Stimulated activated CD8-positive, alpha-beta memory T cell treated with anti-CD3 and anti-CD28 coated beads, Interleukin-15, amount 100 ng/mL, for 24 hours (primary cell): Measurements from ENCODE around the gene TMCC1.
"Not testable (repeated sequence)": the region's sequence is repeated elsewhere in the genome, so short reads cannot be mapped to it uniquely, and the experiment has no call there.

ENCODE experiments used
- DNase-seq: peaks from one replicate; pipeline ENCODE4 v3.0.0-alpha.2; 2020; ENCODE audit warnings: low read depth

The TMCC1 gene

DNA sequence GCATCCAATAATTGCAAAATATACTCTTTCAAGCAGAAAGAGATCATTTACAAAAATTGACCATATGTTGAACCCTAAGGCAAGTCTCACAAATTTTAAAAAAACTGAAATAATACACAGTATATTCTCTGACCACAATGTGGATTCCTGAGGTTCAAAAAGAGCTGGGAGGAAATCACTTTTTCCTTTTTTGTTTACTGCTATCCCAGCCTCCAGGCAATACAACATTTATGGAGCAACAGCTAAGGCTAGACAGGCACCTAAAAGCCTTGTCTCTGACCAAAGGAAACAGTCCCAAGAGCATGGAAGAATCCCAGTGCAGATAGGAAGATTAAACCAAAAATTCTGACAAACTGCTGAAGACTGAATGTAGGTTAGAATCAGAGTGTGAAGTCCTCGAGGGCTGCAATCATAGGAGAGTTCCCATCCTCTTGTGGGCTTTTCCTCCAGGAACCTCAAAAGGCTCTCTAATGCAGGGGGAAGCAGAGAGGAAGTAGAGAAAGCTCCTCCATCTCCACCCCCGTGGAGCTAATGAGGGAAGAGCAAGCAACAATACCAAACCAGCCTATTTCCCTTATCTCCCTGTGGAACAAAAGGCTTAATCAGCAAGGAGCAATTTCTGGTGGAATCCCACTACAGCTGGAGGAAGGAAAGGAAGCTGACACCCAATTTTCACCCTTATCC is 57.0 kb downstream of the TMCC1 start:
- DNase-seq: no peak

DNA sequence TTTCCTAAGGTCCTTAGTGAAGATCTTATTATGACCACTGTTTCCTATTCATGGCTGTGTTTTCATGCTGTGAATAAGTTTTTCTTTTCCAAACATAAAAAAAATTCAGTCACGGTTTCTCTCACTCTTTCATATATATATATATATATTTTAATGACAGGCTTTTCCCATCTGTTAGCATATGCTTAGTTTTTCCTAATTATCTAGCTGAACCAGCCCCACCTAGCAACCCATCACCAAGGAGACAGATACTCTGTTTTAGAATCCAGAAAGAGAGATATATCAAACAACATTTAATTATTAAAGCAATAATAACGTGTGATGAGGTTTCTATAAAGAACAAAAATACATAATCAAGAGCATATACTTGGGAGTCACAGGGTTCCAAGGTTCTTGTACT is 58.3 kb downstream of the TMCC1 start:
- no peak for DNase-seq

DNA sequence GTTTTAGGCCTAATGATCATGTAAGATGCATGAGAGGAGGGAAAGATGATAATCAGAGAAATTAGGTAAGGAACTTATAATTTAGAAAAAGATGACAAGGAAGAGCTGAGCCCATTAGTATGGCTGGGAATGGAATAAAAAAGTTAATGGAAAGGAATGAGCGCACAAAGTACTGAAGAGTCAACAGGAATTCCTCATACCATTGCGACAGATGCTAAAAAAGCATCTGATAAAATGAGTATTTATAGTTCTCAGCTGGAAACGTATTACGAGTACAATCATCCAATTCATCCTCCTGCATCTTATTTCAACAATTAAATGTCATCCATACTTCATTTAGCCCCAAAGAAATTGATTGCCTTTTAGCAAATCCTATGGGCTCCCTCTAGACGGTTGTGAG is 58.9 kb downstream of the TMCC1 start:
- DNase-seq: no peak

DNA sequence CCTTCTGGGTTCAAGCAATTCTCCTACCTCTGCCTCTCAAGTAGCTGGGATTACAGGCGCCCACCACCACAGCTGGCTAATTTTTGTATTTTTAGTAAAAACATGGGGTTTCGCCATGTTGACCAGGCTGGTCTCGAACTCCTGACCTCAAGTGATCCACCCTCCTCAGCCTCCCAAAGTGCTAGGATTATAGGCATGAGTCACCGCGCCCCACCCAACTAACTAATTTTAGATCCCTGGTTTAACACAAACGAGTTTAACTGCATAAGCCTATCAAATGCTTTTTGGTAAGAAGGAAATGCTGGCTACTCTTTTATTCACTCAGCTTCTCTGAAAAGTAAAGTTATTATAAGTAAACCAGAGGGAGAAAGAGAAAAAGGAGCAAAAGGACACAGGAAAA is 61.6 kb downstream of the TMCC1 start:
- DNase-seq: not testable (repeated sequence)

DNA sequence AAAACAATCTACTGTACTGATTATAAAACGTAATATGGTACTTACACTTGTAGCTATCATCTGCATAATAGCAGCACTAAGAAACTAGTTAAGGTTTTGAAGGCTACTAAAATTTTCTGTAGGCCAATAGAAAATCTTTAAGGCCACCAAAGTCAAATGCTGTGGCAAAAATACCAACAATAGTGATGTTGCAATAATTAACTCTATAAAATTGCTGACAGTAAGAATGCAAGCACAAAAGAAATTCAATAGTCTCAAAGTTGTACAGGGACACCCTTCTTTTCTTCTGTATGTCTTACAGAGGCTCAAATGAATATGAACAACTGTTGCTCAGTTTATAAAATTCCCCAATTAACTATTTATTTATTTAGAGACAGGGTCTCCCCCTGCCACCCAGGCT is 62.0 kb downstream of the TMCC1 start:
- DNase-seq: no peak

DNA sequence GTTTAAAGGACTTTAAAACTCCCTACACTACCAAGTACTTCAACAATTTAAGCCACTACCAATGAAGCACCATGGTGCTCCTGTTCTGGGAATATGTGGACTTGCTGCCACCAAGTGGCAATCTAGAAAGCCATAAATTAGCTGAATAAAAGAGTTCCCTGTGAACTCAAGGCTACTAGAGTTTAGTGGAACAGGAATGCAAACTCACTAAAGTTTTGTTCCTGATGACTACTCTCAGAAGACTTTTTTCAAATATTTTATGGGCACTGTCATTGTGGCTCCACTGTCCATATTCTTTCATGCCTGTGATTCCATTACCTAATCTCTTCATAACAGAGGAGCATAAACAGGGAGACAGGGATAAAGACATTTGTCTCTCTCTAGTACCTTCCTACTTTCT is 63.9 kb downstream of the TMCC1 start:
- DNase-seq: no peak

DNA sequence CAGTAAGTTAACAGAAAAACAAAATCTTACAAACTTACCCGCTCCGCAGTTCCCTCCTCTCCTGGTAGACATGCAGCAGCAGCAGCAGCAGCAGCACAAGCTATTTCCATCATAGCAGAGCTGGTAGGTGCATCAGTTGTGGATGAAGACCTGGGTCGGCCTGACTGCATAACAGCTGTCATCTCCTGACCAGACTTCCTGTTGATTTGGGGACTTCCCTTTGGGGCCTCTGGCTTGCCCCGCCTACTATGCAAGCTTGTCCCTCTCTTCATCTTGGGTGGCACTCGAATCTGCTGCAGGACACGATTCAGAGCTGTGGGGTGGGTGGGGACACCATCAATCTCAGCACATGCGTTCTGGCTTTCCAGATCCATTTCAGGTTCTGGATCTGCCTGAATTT is 65.7 kb downstream of the TMCC1 start:
- no peak for DNase-seq

DNA sequence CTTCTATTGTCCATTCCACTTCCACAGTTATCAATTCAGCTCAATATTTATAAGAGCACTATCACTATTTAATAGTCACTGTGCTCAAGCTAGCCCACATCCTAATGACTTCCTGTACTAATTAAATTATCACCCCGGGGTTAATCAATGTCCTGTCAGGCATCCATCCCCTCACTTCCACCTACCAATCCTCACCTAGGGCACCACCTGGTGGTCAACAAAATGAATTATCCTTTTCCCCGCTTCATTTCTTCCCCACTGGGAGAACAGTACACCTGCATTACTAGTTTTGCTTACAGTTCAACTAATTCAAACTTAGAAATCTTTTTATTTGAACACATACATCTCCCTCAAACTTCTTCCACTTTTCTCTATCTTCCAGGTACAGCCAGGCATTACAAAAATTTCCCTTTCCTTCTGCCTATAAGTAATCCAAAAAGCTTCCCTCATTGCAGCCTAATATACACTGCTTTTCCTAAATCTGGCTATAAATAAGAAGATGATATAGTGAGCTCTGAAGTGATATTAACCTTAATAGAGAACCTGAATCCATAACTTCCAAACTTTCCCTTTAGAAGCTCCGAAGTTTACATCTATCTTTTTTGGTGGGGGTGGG is 68.5 kb downstream of the TMCC1 start:
- no peak for DNase-seq

DNA sequence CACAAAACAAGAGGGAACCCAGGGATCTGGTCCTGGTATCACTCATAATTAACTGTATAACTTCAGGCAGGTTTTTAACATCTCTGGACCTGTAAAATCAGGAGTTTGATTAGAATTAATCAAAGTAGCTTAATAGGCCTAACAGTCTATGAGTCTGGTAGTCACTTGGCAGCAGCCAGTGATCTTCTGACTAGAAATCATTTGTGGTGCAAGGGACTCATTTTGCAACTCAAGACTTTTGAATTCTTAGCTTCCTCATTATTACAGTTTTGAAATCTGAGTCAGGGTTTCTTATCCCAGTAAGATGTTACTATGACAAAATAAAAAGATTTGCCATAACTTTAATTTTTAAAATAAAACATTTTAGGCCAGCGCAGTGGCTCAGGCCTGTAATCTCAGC is 70.8 kb downstream of the TMCC1 start:
- no peak for DNase-seq

DNA sequence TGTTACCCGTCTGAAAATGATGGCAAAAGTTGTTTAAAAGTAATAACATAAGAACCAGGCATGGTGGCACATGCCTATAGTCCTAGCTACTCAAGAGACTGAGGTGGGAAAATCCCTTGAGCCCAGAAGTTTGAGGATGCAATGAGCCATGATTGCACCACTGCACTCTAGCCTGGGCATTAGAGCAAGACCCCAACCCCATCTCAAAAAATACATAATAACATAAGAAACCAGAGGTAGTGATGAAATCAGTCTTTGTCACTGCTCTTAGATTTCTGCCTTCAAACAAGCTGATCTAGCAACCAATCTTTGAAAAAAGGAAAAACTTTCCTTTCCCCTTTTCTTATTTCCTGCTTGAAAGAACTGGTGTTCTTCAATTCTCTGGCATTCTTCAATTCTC is 71.3 kb downstream of the TMCC1 start:
- no peak for DNase-seq

DNA sequence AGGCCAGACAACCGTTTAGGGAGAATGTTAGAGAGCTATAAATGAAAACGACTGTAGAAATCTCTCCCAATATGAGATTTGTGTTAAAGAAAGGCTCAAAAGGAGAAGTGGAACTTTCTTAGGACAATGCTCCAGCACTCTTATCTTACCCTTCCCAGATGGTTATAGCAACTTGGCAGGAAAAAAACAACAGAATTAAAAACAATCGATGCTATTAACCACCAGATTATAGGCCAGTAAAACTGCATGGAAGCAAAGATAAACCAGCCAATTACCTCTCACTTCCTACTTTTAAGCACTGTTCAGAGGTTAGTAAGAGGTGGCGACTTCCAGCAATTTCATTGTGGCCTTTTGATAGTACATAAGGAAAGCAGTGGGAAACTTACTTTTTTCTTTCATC is 72.9 kb downstream of the TMCC1 start:
- DNase-seq: no peak

DNA sequence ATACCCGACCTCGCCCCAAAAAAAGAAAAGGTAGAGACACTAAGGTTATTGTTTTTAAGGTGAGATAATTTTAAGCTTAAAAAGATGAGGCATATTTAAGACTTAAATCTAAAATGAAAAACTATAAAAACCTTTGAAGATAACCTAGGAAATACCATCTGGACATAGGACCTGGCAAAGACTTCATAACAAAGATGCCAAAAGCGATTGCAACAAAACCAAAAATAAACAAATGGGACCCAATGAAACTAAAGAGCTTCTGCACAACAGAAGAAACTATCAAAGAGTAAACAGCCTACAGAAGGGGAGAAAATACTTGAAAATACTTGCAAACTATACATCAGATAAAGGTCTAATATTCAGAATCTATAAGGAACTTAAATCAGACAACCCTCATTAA is 80.9 kb downstream of the TMCC1 start:
- DNase-seq: no peak

DNA sequence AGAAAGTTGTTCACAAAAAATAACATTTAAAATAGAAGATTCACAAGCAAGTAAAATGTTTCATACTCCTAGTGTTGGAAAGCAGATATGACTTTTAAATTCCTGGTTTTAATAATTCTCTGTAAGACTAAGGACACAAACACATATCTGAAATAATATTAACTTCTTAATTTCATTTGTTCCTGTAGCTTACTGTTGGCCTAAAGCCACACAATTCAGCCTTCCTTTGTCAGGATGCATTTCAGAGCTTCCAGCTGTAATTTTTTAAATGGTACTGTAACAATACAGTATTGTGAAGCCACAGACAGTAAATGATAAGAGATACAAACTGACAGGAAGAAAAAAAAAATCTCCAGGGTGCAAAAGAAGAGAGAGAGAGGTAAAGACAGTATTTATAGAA is 84.2 kb downstream of the TMCC1 start:
- no peak for DNase-seq

DNA sequence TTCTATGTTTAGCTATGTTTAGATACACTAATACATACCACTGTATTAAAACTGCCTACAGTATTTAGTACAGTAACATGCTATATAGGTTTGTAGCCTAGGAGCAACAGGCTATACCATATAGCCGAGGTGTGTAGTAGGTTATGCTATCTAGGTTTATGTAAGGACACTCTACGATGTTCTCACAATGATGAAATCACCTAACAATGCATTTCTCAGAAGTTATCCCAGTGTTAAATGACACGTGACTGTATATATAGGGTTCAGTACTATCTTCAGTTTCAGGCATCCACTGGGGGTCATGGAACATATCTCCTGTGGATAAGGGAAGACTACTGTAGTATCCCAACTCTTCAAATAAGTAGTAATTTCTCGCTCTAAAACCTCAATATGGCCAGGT is 97.4 kb downstream of the TMCC1 start:
- DNase-seq: no peak

DNA sequence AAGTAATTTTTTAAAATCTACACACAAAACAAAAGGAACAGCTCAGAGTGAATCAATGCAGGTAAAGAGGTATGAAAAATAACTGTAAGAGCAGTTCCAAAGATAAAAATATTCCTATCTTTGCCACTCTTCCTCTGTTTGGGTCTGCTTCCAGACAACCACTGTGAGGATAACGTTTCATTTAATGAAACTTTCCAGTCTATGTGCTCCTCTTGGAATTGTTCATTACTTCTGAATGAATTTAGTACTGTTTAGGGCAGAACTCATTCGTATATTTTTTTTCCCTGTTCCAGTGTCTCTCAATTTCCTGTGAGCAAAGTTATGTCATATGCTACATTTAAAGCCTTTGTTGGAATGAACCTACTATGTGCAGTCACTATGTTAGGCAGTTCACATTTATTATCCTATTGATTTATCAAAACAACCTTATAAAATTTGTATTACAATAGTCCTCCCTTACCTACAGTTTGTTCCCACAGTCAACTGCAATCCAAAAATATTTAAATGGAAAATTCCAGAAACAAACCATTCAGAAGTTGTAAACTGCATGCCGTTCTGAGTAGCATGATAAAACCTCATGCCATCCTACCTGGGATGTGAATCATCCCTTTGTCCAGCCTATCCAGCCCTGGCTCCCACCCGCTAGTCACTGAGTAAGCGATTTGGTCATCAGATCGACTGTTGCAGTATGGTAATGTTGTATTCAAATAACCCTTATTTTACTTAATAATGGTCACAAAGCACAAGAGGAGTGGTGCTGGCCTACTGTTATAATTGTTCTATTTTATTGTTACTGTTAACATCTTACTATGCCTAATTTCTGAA is 98.1 kb downstream of the TMCC1 start:
- DNase-seq: no peak

DNA sequence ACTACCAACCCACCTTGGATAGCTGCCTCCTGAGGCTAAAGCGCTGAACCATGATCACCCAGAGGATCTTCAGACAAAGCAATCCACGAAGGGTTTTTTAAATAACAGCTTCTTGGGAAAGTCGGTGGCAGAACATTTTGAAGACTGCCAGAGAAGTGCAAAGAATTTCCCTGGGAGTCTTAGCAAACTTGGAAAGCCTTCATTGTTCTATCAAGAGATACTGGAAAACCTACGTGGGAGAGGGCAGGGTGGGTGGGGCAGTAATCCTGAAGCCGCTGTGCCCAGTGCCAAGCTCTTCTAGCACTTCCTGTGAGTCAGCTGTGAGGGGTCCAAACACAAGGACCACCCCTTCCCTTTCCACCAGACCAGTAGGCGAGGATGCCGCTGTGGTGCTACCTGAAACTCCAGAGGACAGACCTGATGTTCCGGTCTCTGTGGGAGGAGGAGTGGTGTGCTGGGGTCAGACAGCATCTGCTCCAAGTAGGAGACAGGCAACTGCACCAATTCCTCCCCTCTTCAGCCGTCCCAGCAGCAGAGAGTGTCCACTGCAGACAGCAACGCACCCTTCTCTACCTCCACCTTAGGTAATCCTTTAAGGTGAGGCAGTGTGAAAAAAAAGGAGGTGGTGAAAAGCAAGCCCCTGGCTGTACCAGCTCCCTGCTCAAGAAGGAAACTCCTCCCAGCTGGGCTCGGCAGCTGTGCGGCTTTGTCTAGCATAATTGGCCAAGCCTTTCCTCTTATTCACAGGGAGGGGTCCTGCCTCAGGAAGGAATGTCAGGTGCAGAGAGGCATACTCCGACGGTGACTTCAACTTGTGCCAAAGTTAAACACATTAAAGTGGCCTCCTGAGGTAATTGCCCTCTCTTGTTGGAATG is 99.0 kb downstream of the TMCC1 start:
- no peak for DNase-seq

DNA sequence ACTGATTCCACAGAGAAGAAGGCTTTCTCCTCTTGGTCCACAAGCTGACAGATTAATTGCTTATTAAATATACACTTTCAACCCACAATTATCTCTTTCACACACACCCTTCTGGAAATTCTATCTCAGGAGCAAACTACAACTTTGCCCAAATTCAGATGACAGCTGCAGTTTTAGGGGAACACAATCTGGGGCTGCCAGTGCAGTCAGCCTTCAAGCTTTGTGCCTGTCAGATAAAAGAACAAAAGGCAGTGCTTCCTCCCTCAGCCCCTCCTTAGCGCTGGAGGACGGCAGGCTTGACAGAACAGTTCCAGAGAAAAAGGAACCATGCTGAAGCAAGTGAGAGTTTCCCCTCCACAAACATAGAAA is 99.6 kb downstream of the TMCC1 start:
- DNase-seq: no peak

DNA sequence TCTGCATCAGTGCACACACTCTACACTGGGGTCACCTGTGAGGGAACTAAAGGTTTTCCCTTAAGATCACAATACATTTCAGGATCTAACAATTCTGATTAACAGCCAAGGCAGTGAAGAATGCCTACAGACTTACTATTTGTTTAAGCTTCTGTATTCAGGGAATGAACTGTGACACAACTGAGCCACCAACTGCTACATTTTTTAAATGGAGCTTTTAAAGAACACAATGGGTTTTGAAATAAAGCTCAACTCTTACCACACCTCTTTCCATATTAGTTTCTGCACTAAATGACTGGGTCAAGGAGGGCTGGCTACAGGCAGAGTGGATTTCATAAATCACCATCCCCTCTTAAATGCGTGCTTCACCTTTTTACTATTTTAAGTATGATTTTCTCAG is 100.2 kb downstream of the TMCC1 start:
- DNase-seq: no peak

DNA sequence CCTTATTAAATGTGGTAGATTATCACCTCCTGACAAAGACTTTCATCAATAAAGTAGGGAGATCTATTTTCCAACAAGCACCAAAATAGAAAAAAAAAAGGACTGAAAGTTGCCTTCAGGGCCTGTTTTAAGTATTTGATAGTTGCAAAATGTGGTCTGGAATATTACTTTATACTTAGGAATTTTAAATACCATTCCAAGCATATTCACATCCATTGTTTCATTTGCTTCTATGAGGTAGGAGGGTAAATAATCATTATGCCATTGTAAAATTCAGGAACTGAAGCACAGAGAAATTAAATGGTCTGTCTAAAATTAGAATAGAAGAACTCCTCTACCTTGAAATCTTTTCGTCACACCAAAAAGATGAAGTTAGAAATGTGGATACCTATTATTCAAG is 110.0 kb downstream of the TMCC1 start:
- DNase-seq: no peak

DNA sequence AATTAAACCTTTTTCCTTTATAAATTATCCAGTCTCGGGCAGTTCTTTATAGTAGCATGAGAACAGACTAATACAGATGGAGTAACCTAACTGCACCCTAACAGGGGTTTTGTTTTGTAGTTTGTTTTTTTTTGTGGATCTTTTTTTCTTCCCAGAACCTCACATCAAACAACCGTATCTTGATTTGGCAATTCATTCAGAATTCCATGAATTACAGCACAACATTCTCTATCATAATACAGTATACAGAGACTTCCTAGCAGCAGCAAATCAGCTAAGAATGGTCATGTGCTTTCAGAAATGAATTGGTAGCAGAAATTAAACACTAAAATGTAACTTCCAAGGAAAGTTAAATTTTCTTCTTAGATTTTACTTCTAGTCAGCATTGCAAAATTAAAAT is 114.6 kb downstream of the TMCC1 start:
- DNase-seq: no peak

DNA sequence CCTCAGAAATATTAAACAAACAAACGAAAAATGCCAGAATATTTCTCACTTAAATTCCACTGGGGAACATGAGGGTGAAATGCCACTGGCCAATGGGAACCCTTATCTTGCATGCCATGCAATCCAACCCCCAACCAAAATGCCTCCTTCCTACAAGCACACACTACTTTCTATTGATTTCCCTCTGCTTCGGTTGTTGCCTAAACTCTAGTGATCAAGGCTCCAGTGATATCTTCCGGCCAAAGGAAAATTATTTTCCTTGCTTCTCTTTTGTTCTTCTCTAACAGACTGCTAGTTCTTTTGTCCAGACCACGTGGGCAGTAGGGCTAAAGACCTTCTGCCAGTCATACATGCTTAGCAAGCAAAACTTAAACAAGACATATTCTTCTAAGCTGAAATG is 115.7 kb downstream of the TMCC1 start:
- DNase-seq: no peak

DNA sequence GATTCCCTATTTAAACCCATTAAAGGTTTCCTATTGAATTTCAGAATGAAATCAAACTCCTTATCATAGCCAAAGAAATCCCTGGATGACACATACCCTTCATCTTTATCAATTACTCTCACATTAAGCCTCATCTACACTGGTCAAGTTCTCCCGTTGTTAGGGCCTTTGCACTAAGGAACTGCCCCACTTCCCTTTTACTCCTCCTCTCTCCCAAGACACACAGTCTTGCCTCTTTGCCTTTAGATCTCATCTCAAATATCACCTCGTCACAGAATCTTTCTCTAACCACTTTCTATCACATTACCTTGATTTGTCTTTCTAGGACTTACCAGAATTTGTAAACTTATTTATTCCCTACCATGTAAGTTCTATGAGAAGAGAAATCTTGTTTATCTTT is 117.6 kb downstream of the TMCC1 start:
- no peak for DNase-seq
